Sigmoid colon (tissue), 4 donors: ENCODE data around the gene KRT78.

Source experiments
- POLR2A ChIP-seq, 2 donors: fragments of 450-650 bp; IDR thresholded peaks; one replicate each; pipeline ENCODE4 v1.6.1; 2016; ENCODE audit warnings: antibody characterized with exemption in 2 of 2, mild to moderate bottlenecking in 2 of 2, moderate library complexity in 2 of 2
- POLR2AphosphoS5 ChIP-seq, 4 donors: sonication (generic); formaldehyde crosslinking; IDR thresholded peaks; one replicate each; pipeline ENCODE4 v1.6.1; 2017; ENCODE audit warnings: antibody characterized with exemption in 4 of 4
- TF ChIP-seq, protein P1 (sequence below), 4 experiments: fragments of 450-650 bp in 3 of 4; fragments of 200-600 bp in 1 of 4; IDR thresholded peaks; one replicate each; pipeline ENCODE4 v1.5.1; 2016 to 2019; ENCODE audit warnings: antibody characterized with exemption in 4 of 4, mild to moderate bottlenecking in 3 of 4, moderate library complexity in 2 of 4

DNA sequence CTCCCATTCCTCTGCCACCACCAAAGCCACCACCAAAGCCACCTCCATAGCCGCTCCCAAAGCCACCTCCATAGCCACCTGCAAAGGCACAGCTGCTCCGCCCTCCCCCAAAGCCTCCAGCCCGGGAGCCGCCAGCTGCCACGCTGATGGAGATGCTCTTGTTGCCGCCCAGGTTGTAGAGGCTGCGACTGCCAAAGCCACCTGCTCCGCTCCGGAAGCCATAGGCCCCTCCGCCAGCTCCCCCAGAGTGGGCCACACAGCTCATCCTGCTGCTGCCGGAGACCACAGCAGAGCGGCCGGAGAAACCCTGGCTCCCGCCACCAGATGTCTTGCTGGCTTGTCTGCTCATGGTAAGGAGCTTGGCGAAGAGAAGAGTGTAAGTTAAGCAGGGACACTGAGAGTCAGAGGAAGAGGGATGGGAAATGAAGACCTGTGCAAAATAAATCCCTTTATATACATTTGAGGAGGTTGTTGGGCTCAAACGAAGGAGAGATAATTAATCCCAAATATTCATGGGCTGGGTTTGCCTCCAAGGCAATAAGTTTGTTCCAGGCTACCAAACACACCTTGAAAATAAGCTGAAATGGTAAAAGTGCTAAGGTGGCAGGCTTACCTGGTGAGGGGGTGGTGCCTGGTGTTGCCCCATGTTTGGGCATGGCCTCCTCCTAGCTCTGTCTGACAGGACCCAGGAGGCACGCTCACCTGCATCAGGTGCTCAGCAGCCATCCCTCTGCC, 52.9 kb downstream of the KRT78 start, which contains the start of gene KRT3:
- TF ChIP-seq, protein P1, sequence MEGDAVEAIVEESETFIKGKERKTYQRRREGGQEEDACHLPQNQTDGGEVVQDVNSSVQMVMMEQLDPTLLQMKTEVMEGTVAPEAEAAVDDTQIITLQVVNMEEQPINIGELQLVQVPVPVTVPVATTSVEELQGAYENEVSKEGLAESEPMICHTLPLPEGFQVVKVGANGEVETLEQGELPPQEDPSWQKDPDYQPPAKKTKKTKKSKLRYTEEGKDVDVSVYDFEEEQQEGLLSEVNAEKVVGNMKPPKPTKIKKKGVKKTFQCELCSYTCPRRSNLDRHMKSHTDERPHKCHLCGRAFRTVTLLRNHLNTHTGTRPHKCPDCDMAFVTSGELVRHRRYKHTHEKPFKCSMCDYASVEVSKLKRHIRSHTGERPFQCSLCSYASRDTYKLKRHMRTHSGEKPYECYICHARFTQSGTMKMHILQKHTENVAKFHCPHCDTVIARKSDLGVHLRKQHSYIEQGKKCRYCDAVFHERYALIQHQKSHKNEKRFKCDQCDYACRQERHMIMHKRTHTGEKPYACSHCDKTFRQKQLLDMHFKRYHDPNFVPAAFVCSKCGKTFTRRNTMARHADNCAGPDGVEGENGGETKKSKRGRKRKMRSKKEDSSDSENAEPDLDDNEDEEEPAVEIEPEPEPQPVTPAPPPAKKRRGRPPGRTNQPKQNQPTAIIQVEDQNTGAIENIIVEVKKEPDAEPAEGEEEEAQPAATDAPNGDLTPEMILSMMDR (IDR thresholded peaks at IDR 0.05), result no peak
- TF ChIP-seq POLR2AphosphoS5 (IDR thresholded peaks at IDR 0.05) (no peak), POLR2A (IDR thresholded peaks at IDR 0.05) (no peak)
